IMR-90 (cell line): Measurements from ENCODE around the gene ZDHHC8. TPM values are rescaled to one million over a fixed set of nuclear protein-coding genes. Genes with fewer than 3 reads are reported as not detected.

ENCODE experiments used
- ATAC-seq: fragments of 200-7000 bp; cut with Tn5 transposase; 2 replicates; pipeline ENCODE4 v1.9.1; 2020; ENCODE audit warnings: low read depth, mild to moderate bottlenecking, moderate library complexity
- BruUV-seq: library from RNA; stranded (reverse); fragments of 400-500 nt; replicated peaks from 2 replicates; lab custom pipeline; 2021; lab: Mats Ljungman, UMichigan
- CTCF ChIA-PET: fragments of 300-600 bp; formaldehyde crosslinking; extraction: SDS; loops from one replicate; lab custom pipeline; 2021; ENCODE audit warnings: antibody characterized with exemption; lab: Yijun Ruan, JAX
- POLR2A ChIA-PET: fragments of 300-600 bp; sonication (Branson Sonifier 250); formaldehyde crosslinking; loops from one replicate; lab custom pipeline; 2022; ENCODE audit warnings: antibody characterized with exemption; ENCODE audit not compliant: unreplicated experiment; lab: Charles Lee
- DNase-seq: peaks from one replicate; pipeline ENCODE4 v3.0.0; 2013
- H2AFZ ChIP-seq: replicated peaks from 2 replicates; pipeline ENCODE3; 2013; ENCODE audit warnings: low read length, mild to moderate bottlenecking; ENCODE audit not compliant: poor library complexity
- H2AK5ac ChIP-seq: 2 replicates; pipeline ENCODE4 v1.6.1; 2013; ENCODE audit warnings: low read depth, low read length, inconsistent platforms
- H2AK9ac ChIP-seq: replicated peaks from 2 replicates; pipeline ENCODE3; 2013; ENCODE audit warnings: mild to moderate bottlenecking, low read depth, low read length, moderate library complexity; ENCODE audit not compliant: poor library complexity
- H2BK120ac ChIP-seq: 2 replicates; pipeline ENCODE4 v1.6.1; 2013; ENCODE audit warnings: low read depth, low read length, inconsistent platforms
- H2BK15ac ChIP-seq: 3 replicates; pipeline ENCODE4 v1.6.1; 2013; ENCODE audit warnings: low read depth, low read length, inconsistent platforms
- H2BK20ac ChIP-seq: 2 replicates; pipeline ENCODE4 v1.6.1; 2013; ENCODE audit warnings: low read depth, mild to moderate bottlenecking, inconsistent platforms, low read length, moderate library complexity
- H2BK5ac ChIP-seq: 2 replicates; pipeline ENCODE4 v1.6.1; 2013; ENCODE audit warnings: mild to moderate bottlenecking, low read depth, low read length, inconsistent platforms; ENCODE audit not compliant: poor library complexity, severe bottlenecking
- H3K14ac ChIP-seq: replicated peaks from 2 replicates; pipeline ENCODE4 v1.6.1; 2013; ENCODE audit warnings: low read depth, low read length, inconsistent platforms
- H3K18ac ChIP-seq: 2 replicates; pipeline ENCODE4 v1.6.1; 2013; ENCODE audit warnings: low read depth, low read length, control low read depth
- H3K23ac ChIP-seq: 2 replicates; pipeline ENCODE4 v1.6.1; 2013; ENCODE audit warnings: low read depth, low read length, inconsistent platforms
- H3K27ac ChIP-seq: 2 replicates; pipeline ENCODE4 v1.5.1; 2013; ENCODE audit warnings: mild to moderate bottlenecking, control low read depth, low read length; ENCODE audit not compliant: insufficient read depth
- H3K27me3 ChIP-seq: 2 replicates; pipeline ENCODE4 v1.6.1; 2013; ENCODE audit warnings: low read length; ENCODE audit not compliant: control insufficient read depth, insufficient read depth
- H3K36me3 ChIP-seq: 2 replicates; pipeline ENCODE4 v1.6.1; 2013; ENCODE audit warnings: low read length, mixed read lengths; ENCODE audit not compliant: control insufficient read depth, insufficient read depth
- H3K4ac ChIP-seq: 2 replicates; pipeline ENCODE4 v1.6.1; 2013; ENCODE audit warnings: low read depth, low read length, inconsistent platforms
- H3K4me1 ChIP-seq: 2 replicates; pipeline ENCODE4 v1.6.1; 2013; ENCODE audit warnings: low read length, mixed read lengths; ENCODE audit not compliant: control insufficient read depth, insufficient read depth
- H3K4me2 ChIP-seq: 2 replicates; pipeline ENCODE4 v1.6.1; 2013; ENCODE audit warnings: low read depth, mild to moderate bottlenecking, control low read depth, low read length, moderate library complexity
- H3K4me3 ChIP-seq: 2 replicates; pipeline ENCODE4 v1.5.1; 2013; ENCODE audit warnings: low read depth, mild to moderate bottlenecking, control low read depth, low read length, moderate library complexity; ENCODE audit not compliant: insufficient read depth
- H3K56ac ChIP-seq: 2 replicates; pipeline ENCODE4 v1.6.1; 2013; ENCODE audit warnings: low read length, inconsistent platforms; ENCODE audit not compliant: insufficient read depth; ENCODE audit errors: extremely low read depth
- H3K79me1 ChIP-seq, 2 experiments: 2 replicates each; pipeline ENCODE4 v1.6.1; 2013; ENCODE audit warnings: low read length in 2 of 2, inconsistent platforms in 1 of 2, low read depth in 1 of 2
- H3K9ac ChIP-seq: 2 replicates; pipeline ENCODE4 v1.6.1; 2013; ENCODE audit warnings: low read depth, low read length, control low read depth
- H3K9me1 ChIP-seq: 2 replicates; pipeline ENCODE4 v1.6.1; 2013; ENCODE audit warnings: low read length, inconsistent platforms; ENCODE audit not compliant: insufficient read depth
- H3K9me3 ChIP-seq: 2 replicates; pipeline ENCODE4 v1.6.1; 2013; ENCODE audit warnings: low read length; ENCODE audit not compliant: control insufficient read depth, insufficient read depth
- H4K20me1 ChIP-seq: 2 replicates; pipeline ENCODE4 v1.6.1; 2013; ENCODE audit warnings: low read length, inconsistent platforms; ENCODE audit not compliant: insufficient read depth
- H4K5ac ChIP-seq: 2 replicates; pipeline ENCODE4 v1.6.1; 2013; ENCODE audit warnings: mild to moderate bottlenecking, low read depth, low read length, control low read depth
- H4K8ac ChIP-seq, 2 experiments: 2 replicates each; pipeline ENCODE4 v1.6.1; 2013; ENCODE audit warnings: low read depth in 2 of 2, low read length in 2 of 2, control low read depth in 1 of 2, inconsistent platforms in 1 of 2
- H4K91ac ChIP-seq: 2 replicates; pipeline ENCODE4 v1.6.1; 2013; ENCODE audit warnings: low read depth, low read length, inconsistent platforms; ENCODE audit not compliant: insufficient read depth
- CHD1 ChIP-seq: IDR thresholded peaks from 2 replicates; pipeline ENCODE4 v1.6.1; 2012; ENCODE audit warnings: low read depth, low read length, improper control_type of control experiment
- CTCF ChIP-seq: conservative IDR thresholded peaks from 2 replicates; pipeline ENCODE4 v1.5.1; 2012; ENCODE audit warnings: mild to moderate bottlenecking, low read depth, low read length, improper control_type of control experiment
- MAFK ChIP-seq: IDR thresholded peaks from 2 replicates; pipeline ENCODE4 v1.6.1; 2012; ENCODE audit warnings: low read depth, low read length, improper control_type of control experiment
- MAZ ChIP-seq: IDR thresholded peaks from 2 replicates; pipeline ENCODE4 v1.6.1; 2012; ENCODE audit warnings: low read depth, mild to moderate bottlenecking, low read length, improper control_type of control experiment, moderate library complexity, borderline replicate concordance
- MXI1 ChIP-seq: IDR thresholded peaks from 2 replicates; pipeline ENCODE4 v1.6.1; 2012; ENCODE audit warnings: low read depth, mild to moderate bottlenecking, low read length, moderate library complexity, borderline replicate concordance
- SMC3 ChIP-seq: fragments of 150-350 bp; IDR thresholded peaks from 2 replicates; pipeline ENCODE4 v1.6.1; 2016; ENCODE audit warnings: low read depth, mild to moderate bottlenecking, antibody characterized with exemption, low read length, moderate library complexity
- USF2 ChIP-seq: fragments of 150-350 bp; IDR thresholded peaks from 2 replicates; pipeline ENCODE4 v1.6.1; 2017; ENCODE audit warnings: mild to moderate bottlenecking, antibody characterized with exemption, low read length, low read depth
- WGBS, 2 experiments: methylation state at CpG; one replicate each; pipeline versions ENCODE4 v1.1.5 to v1.1.7; 2013; ENCODE audit warnings: missing lambda C conversion rate in 2 of 2; ENCODE audit not compliant: insufficient read length in 1 of 2; ENCODE audit errors: extremely low coverage in 2 of 2; 5-methylcytosine and 5-hydroxymethylcytosine counted together
- dilution Hi-C: fragments of 300-500 bp; cut with HindIII; formaldehyde crosslinking; loops from one replicate; pipeline ENCODE4 v1.14.3; 2018; ENCODE audit warnings: low sequenced_read_pairs; ENCODE audit not compliant: unreplicated experiment
- in situ Hi-C: fragments of 300-500 bp; cut with MboI; formaldehyde crosslinking; loops from 3 replicates; pipeline ENCODE4 v1.14.3; 2019; ENCODE audit warnings: low sequenced_read_pairs, inconsistent platforms, mixed read lengths
- intact Hi-C: fragments of 100-400 bp; cut with micrococcal nuclease; formaldehyde crosslinking; loops from 2 replicates; pipeline ENCODE4 v1.10.0; 2022
- polyA plus RNA-seq, 3 experiments: library from polyadenylated mRNA; depleted of rRNA; stranded (reverse); fragments of >200 nt; gene quantifications; 2 replicates each; pipeline ENCODE4 v1.2.3, GENCODE V29; 2012; ENCODE audit warnings: low replicate concordance in 1 of 3
- total RNA-seq: library from RNA; depleted of rRNA; stranded (reverse); fragments of >200 nt; gene quantifications from 2 replicates; pipeline ENCODE4 v1.2.3, GENCODE V29; 2012

ZDHHC8 gene
- total and polyA plus RNA-seq, 2 of the 4 experiments (the other 2 are of a cell fraction) = 2.5 to 72.6 TPM

- Histone ChIP-seq H2AK9ac (no peak overlapping the region), H3K56ac (no peak overlapping the region), H4K5ac (no peak overlapping the region), H3K4ac (no peak overlapping the region), H4K20me1 (peaks cover 17% of the 10 kb centered on the region), H2BK20ac (no peak overlapping the region), H2BK120ac (no peak overlapping the region), H3K36me3 (peaks cover 71% of the 10 kb centered on the region), H3K79me1 (peaks cover 35 to 70% of the 10 kb centered on the region in 2 experiments), H2AFZ (no peak overlapping the region), H2BK5ac (no peak overlapping the region), H3K9me1 (no peaks in the 10 kb centered on the region), H4K91ac (no peak overlapping the region), H3K14ac (no peak overlapping the region), H3K4me1 (no peaks in the 10 kb centered on the region), H2AK5ac (no peak overlapping the region), H3K9me3 (no peaks in the 10 kb centered on the region), H3K9ac (no peak overlapping the region), H3K27ac (no peak overlapping the region), H3K23ac (no peak overlapping the region), H3K4me2 (no peak overlapping the region), H2BK15ac (no peak overlapping the region), H3K18ac (no peak overlapping the region), H4K8ac (no peak overlapping the region), H3K4me3 (no peak overlapping the region), H3K27me3 (no peaks in the 10 kb centered on the region)
- intact Hi-C loops = no loop called here
- WGBS, 2 experiments = 100% methylated on average over 1 of the region's 4 CpGs; no CpG with 5 or more reads in 1 of the 2 experiments
- CTCF ChIA-PET = no interaction called here
- dilution Hi-C loops = no loop called here
- BruUV-seq = no TSS peak
- POLR2A ChIA-PET = no interaction called here
- ATAC-seq (no peak), DNase-seq (no peak)
- in situ Hi-C loops = no loop called here
- no peak for TF ChIP-seq USF2
- TF ChIP-seq MAFK = no peak
- TF ChIP-seq CTCF = no peak
- TF ChIP-seq CHD1 = no peak
- no peak for TF ChIP-seq MXI1
- TF ChIP-seq MAZ = no peak
- TF ChIP-seq SMC3 = no peak
Measured at GRCh38 chr22:20095521-20095920, 36.1 kb upstream of the ZDHHC8 start.
